Stimulated activated CD4-positive, alpha-beta T cell treated with anti-CD3 and anti-CD28 coated beads, TNF-alpha, amount 100 ng/mL, for 48 hours (primary cell): ENCODE data around the gene PSG2.
A peak's percentile ranks its signal among the peaks of the same experiment; 100 is the strongest.
"Not testable (repeated sequence)": the region's sequence is repeated elsewhere in the genome, so short reads cannot be mapped to it uniquely, and the experiment has no call there.

ENCODE experiments used
- DNase-seq, 3 donors: peaks; one replicate each; pipeline ENCODE4 v3.0.0-alpha.2; 2020; ENCODE audit warnings: low read depth in 3 of 3

PSG2 gene

DNA sequence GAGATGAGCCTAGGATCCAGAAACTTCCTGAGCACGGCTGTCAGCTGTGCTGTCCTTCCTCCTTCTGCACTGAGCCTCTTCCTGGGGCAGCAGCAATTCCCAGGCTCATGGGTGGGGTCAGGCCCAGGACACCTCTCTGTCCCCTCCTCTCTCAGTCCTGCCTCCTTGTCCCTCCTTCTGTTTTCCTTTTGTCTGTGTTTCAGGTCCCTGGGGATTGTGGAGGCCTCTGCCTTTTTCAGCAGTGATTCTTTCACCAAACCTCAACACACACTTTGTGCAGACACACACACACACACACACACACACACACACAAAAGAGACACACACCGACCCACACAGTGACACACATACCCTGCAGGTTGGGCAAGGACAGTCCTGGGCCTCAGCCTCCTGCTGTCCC lies at the start of gene PSG2:
TSS of gene PSG2 (minus strand) at position 101 of the 400 bp plus-strand sequence. CDS start 132 bp downstream, outside the sequence.
- DNase-seq = not testable (repeated sequence)

DNA sequence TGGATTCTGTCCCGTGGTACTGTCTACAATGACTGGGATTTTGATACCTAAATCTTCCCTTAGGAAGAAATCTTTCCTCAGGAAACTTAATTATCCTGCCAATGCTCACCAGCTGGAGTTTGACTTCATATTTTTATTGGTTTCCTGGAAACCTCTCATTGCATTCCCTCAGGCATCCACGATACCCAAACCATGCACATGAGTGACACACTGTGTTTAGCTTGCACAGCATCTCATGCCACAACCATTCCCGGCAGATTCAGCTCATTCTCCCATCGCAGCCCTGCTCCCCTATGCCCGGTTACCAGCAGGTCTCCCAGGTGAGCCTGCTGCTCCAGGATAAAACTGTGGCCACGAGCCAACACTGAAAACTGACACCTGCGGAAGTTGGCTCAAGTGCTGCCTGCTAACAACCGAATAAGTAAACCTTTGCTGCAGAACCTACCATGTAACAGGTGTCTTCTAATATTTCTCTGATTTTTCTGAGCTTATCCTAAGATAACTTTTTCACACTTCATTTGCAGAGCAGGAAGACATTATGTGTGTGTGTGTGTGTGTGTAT lies 48.9 kb upstream of the PSG2 start:
- DNase-seq = not testable (repeated sequence)

DNA sequence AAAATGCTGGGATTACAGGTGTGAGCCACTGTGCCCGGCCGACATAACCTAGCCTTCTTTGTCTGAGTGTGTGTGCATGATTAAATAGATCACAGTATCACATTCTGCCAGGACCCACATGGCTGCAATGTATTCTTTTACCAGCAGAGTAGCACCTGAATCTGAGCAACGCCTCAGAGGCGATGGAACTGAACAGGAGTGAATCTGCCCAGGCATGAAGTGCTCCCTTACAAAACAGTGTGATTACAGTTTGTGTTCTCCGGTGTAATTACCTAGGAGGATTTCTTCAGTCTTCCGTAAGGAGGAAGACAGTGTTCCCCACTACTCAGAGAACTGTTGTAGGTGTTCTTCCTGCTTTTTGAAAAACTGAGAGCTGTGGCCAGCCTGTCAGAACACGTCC lies 46.7 kb upstream of the PSG2 start:
- not testable (repeated sequence) for DNase-seq

DNA sequence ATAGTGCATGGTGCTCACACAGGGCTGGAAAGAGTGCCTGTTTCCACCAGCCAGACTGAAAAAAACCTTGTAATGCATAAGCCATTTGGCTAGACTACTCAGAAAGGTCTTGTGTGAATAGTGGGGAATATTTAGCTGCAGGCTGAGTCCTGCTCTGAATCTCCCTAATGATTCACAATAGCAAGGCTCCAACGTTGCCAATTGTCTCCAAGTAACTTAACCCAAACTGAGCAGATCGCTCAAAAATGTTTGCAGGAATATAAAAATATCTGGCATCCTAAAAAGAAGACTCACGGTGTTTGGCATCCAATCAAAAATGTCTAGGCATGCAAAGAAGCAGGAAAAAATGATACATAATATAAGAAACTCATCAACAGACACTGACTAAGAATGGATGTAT lies 44.8 kb upstream of the PSG2 start:
- not testable (repeated sequence) for DNase-seq

DNA sequence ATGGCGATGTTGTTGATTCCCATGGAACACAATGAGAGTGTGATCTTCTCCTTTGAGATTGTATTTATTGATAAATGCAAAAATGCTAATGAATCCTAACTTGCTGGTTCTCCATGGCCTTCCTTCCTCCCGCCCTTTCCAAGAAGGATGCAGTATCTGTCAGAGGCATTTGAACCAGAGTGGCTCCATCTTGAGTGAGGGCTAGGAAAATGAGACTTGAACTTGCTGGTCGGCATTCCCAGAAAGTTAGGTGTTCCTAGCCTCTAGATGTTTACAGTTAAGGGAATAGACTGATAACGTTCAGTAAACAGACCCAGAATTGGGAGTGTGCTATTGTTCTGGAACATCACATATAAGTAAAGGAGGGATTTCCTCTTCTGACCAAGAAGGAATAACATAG lies 44.2 kb upstream of the PSG2 start:
- no peak for DNase-seq

DNA sequence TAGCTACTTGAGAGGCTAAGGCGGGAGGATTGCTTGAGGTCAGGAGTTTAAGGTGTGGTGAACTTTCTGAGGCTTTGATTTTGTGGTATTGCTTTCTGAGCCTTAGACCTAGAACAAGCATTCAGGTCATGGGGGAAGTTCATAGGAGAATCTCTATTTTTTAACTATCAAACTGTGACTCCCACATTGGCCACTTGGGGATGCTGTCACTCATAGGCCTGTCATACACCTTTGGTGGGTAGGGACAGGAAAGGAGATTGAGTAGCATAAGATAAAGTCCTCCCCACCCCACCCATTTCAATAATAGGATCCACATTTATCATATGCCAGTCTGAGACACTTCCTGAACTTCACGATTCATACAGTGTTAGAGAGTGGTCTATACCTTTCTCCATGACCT lies 41.9 kb upstream of the PSG2 start:
- DNase-seq = no peak

DNA sequence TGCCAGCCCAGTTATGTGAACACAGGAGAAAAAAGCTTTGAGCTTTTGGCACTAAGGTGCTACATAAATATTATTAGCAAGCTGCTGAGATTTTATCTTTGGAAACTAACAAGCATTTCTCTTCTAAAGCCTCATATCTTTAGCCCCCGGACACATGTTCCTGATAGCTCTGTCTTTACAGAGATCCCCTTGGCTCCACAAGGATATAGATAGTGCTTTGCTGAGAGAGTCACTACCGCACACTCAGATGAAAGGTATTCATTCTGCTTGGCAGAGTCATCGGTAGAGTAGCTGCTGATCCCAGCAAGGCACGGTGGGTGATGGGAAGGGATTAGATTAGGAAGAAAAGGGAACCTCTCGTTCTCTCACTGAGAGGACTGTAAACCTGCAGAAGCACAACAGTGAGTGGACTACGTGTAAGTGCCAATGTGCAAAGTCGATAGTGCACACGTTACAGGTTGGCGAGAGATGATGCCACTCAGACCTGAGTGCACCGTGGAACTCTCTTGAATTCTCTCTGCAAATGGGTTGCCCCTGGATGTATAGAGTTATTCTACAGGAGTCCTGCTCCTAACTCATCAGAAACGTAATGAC lies 38.0 kb upstream of the PSG2 start:
- not testable (repeated sequence) for DNase-seq

DNA sequence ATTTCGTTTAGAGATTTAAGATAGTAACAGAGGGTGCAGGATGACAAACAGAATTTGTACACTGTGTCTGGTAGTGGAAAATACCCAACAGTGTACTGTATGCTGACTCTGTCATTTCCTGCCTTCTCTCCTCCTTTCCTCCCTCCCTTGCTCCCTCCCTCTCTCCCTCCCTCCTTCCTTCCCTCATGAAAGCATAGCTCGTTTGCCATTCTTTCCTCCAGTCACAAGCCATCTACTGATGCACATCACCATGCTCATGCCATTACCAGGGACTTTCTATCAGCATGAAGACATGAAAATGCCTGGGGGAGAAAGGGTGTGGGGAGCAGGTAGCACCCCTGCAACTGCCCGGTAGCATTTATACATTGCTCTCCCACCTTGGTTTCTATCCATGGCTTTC lies 37.0 kb upstream of the PSG2 start:
- DNase-seq = not testable (repeated sequence)

DNA sequence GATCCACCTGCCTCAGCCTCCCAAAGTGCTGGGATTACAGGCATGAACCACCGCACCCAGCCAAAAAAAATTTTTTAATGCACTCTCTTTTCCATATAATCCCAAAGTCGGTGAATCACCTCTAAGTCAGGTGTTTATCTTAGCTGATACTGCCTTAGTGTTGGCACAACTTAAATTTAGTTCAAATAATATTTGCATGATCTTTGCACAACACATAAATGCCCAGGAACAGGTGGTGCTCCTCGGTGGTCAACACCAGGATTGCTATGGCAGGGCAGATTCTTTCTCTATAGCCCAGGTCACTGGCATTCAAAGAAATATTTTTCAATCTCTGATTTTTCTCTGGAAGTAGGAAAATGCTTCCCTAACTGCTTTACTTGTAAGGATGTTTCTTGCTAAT lies 33.9 kb upstream of the PSG2 start:
- not testable (repeated sequence) for DNase-seq

DNA sequence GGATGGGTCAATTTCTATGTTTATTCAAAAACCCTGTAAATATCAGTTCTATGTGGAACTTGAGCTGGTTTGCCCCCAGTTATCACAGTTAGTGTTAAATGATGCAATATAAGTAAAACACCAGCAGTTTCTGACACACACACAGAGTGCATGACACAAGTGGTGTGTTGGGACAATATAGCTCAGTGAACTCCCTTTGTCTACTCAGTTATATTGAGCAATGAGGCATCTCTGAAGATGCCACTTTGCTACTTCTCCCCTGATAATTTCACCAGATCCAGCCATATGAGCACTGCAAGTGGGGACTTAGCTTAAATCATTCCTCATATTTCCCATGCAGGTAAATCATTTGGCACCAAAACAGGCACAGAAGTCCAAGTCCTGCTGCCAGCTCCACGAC lies 33.0 kb upstream of the PSG2 start:
- DNase-seq = not testable (repeated sequence)

DNA sequence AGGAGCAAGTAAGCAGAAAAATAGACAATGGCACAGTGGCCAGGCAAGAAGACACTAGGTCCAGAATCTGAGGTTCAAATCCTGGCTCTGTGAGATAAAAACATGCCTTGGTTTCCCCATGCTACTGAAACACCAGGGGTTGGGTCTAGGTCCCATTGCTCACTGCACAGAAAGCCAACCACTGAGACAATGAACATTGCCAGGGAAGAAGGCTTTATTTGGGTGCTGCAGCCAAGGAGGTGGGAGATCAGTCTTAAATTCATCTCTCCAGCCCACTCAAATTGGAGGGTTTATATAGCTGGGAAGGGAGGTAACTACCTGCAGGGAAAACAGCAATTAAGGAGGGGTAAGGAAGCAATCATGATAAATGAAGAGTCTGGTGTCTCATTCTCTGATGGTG lies 32.6 kb upstream of the PSG2 start:
- DNase-seq = not testable (repeated sequence)

DNA sequence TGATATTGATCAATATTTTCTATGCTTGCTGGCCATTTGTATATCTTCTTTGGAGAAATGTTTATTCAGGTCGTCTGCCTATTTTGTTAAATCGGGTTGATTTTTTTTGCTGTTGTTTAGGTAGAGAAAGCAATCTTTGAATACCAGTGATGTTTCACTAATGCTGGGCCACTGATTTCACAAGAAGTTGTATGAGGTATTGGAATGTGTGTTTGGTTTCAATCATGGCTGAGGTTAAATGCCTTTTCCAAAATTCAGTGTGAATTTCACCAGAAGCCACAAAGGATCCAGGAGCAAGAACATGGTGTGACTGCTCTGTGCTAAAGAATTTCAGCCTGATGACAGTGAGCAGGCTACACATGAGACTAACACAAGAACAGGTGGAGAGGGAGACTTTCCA lies 32.1 kb upstream of the PSG2 start:
- DNase-seq = not testable (repeated sequence)

DNA sequence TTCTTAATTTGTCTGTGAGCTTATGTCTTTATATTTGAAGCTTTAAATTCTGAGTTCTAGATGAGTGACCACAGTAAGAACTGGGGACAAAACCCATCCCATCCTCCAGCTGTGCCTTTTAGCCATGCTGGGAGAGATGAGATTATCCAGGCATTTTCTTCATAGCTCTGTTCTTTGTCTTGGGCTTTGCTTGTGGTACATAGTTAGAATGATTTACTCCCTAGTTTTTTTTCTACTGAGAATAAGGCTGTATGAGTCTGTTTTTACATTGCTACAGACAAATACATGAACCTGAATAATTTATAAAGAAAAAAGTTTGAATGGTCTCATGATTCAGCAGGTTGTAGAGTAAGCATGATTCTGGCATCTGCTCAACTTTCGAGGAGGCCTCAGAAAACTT lies 24.9 kb upstream of the PSG2 start:
- not testable (repeated sequence) for DNase-seq

DNA sequence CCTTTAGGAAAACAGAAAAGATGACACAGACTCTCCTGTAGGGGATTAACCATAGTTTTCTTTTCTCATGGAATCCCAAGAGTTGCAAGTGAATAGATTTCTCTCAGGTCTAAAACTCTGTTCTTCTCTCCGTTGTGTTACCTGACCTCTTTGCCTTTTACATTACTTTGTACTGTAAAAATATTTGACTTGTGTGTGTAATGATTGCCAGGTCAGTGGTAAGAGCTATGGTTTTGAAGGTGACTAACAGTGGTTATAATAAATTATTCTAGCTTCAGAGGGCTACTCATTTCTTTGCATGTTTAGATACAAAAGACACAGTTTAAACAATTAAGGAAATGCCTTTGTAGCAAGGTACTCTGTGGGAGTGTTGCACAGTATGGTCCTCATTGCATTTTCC lies 23.0 kb upstream of the PSG2 start:
- no peak for DNase-seq

DNA sequence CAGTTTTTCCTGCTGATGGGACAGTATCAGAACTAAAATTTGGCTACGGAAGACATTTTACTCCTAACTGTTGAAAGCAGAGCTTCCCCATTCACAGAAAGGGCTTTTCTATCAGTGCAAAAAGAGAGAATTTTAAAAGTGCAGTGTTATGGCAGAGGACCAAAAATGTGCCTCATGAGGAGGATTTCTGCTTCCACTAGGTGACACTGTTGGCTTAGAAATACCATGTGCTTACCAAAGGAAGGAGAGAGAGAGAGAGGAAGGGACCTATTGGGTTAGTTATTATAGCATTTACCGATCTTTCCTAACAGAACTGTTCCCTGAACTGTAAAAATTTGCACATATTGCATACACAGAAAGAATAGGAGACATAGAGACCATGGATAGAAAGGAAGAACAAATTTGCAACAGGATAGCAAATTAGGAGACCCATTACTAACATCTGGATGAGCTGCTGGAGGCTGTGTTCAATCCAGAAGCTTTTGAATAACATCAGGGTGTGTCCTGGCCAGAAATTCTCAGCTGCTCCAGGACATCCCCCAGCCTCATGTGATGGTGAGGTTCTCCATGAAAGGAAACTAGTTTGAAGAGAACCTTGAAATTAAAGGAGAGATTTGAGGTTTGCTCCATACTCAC lies 21.8 kb upstream of the PSG2 start:
- DNase-seq = not testable (repeated sequence)

DNA sequence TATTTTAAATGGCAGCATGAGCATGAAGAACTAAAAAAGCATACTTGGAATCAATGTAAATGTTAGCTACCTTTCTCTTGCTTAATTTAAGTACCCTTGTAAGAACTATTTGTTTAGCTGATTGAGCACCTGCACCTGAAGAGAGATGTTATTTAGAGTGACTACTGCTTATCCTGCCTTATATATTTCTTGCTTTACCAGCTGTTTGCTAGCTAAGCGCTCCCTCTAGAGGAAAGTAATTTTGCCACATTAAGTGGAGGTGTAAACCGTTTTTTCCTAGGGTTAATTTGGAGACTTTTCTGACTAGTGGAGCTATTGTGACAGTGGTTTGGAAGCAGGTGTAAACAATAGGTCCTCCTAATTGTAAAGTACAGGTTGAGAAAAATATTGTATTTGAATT lies 19.4 kb upstream of the PSG2 start:
- no peak for DNase-seq

DNA sequence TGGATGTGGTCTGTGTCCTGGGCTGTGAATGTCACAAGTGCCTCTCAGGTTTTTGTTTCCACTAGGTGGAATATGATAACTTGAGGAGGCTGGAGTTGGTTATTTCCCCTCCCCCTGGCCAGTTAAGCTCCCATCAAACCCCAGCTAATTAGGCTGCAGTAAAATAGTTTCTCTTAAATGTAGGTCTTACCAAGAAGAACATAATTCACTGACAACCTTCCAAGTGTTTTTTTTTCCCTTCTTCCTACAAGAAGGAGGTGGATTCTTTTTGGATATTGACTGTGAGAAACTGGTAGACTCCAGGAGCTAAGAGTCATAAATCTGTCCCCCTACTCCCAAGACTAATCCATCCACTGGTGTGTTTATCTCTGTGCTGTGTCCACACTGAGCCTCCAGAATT lies 15.9 kb upstream of the PSG2 start:
- DNase-seq = not testable (repeated sequence)

DNA sequence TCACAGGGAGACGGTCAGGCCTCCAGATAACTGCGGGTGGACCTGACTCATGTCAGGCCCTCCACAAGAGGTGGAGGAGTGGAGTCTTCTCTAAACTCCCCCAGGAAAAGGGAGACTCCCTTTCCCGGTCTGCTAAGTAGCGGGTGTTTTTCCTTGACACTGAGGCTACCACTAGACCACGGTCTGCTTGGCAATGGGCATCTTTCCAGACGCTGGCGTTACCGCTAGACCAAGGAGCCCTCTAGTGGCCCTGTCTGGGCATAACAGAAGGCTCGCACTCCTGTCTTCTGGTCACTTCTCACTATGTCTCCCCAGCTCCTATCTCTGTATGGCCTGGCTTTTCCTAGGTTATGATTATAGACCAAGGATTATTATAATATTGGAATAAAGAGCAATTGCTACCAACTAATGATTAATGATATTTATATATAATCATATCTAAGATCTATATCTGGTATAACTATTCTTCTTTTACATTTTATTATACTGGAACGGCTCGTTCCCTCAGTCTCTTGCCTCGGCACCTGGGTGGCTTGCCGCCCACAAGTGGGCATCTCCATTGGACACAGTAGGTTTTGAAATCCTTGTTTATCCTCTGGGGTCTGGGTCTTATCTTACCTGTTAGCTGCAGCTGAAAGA lies 5.3 kb upstream of the PSG2 start:
- DNase-seq = peak in 1 of 3 donors; percentile 7

DNA sequence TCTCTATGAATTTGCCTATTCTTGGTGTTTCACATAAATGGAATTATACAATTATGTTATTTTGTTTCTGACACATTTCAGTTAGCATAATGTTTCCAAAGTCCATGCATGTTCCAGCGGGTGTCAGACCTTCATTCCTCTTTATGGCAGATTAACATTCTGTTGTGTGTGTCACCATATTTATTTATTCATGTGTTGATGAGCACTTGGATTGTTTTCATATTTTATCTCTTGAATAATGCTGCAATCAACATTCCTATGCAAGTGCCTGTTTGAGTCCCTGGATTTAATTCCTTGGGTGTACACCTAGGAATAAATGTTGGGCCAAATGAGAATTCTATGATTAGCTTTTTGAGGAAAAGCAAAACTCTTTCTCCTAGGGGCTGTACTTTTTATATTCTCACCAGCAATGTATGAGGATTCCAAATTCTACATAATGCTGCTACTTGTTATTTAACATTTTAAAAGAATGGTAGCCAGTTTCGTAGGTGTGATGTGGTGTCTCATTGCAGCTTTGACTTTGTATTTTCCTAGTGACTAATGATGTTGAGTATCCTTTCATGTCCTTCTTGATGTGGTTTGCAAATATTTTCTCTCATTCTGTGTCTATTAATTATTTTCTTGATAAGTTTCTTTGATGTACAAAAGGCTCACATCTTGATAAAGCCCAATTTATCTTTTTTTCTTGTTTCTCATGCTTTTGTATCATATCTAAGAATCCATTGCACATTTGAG lies 3.5 kb upstream of the PSG2 start:
- not testable (repeated sequence) for DNase-seq

DNA sequence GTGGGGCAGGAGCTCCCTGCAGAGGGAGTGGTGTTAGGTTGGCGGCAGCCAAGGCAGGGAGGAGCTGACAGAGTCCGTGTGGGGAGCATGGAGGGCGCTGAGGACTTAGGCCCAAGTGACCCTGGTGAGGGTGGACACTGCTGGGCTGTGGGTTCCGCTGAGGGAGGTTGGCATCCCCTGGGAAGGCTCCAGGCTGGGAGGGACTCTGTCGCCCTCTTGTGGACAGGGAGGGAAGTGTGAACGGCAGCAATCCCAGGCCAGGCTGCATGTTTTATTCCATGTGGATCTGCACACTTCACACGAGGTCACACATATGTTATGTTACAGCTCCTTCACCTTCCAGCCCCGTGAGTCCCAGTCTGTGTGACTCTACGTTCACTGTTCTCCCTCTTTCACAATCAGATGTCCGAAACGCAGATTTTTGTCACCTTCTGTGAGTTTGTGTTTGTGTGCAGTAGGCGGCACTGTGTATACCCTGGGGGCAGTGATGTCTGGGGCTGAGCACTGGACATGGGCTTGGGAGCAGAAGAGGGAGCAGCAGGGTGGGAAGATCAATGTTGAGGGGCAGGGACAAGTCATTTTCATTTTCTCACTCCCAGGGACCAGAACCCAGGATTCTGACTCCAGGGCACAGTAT lies 1.8 kb upstream of the PSG2 start:
- DNase-seq = peak in 1 of 3 donors; percentile 7

DNA sequence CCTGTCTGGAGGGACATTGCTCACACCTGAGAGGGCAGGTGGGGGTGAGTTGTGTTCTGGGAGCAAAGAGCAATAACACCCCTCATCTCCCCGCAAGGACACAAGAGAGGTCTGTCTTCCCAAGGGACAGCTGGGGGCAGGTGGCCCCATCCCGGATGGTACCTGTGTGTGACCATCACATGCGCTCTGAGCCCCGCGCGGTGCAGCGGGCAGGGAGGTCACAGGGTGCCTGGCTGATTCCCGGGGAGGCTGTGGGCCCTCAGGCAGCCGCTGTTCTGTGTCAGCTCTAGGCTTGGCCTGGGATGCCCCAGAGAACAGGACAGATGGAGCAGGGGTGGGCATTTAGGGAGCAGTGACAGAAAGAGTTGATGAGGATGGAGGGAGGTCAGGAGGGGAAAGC lies 1.2 kb upstream of the PSG2 start:
- DNase-seq = not testable (repeated sequence)

DNA sequence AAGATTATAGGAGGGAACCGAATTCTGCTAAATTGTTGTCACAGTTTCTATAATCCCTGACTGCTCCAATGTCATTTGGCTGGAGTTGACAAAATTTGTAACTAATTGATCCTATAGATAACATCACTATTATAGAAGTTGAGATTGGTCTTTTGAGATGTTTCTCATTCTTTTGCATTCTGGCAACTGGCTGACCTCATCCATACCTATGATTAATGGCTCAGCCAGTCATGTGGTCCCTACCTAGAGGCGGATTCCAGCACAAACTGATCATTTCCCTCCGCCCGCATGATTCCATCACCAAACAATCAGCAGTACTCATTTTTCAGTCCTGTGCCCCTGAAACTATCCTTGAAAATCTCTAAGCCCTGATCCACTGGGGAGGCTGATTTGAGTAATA lies 4.2 kb downstream of the PSG2 start:
- no peak for DNase-seq
